Osteoblast (primary cell): ENCODE measurements around the gene EXOC1. TPM values are rescaled to one million over a fixed set of nuclear protein-coding genes. Genes with fewer than 3 reads are reported as not detected.

Experiments used
- DNase-seq: peaks from one replicate; pipeline ENCODE4 v3.0.0; 2011; ENCODE audit warnings: low spot score, mixed read lengths; ENCODE audit not compliant: insufficient read length; ENCODE audit errors: missing footprints
- H2AFZ ChIP-seq: 2 replicates; pipeline ENCODE4 v1.6.0; 2011; ENCODE audit warnings: mild to moderate bottlenecking, low read length
- H3K27ac ChIP-seq: 2 replicates; pipeline ENCODE4 v1.5.1; 2011; ENCODE audit warnings: mild to moderate bottlenecking, low read depth, low read length, moderate library complexity
- H3K27me3 ChIP-seq: 2 replicates; pipeline ENCODE4 v1.6.0; 2012; ENCODE audit warnings: mild to moderate bottlenecking, control low read depth, inconsistent platforms, low read length, moderate library complexity; ENCODE audit not compliant: insufficient read depth
- H3K36me3 ChIP-seq: 2 replicates; pipeline ENCODE4 v1.5.1; 2011; ENCODE audit warnings: mild to moderate bottlenecking, low read length, control low read depth, moderate library complexity; ENCODE audit not compliant: insufficient read depth
- H3K4me1 ChIP-seq: 2 replicates; pipeline ENCODE4 v1.5.1; 2011; ENCODE audit warnings: mild to moderate bottlenecking, low read length, control low read depth, moderate library complexity; ENCODE audit not compliant: insufficient read depth
- H3K4me2 ChIP-seq: 2 replicates; pipeline ENCODE4 v1.6.0; 2011; ENCODE audit warnings: mild to moderate bottlenecking, low read length; ENCODE audit not compliant: insufficient read depth
- H3K4me3 ChIP-seq: fragments of 200-600 bp; sonication (generic); 3 replicates; pipeline ENCODE4 v1.5.1; 2012; ENCODE audit warnings: mild to moderate bottlenecking, low read length, inconsistent platforms; ENCODE audit not compliant: insufficient read depth
- H3K79me2 ChIP-seq: 2 replicates; pipeline ENCODE4 v1.6.0; 2012; ENCODE audit warnings: mild to moderate bottlenecking, low read length, control low read depth, inconsistent platforms; ENCODE audit not compliant: insufficient read depth
- H3K9me3 ChIP-seq: 2 replicates; pipeline ENCODE4 v1.5.1; 2011; ENCODE audit warnings: low read depth, low read length, control low read depth
- H4K20me1 ChIP-seq: 2 replicates; pipeline ENCODE4 v1.6.0; 2012; ENCODE audit warnings: mild to moderate bottlenecking, low read length, control low read depth; ENCODE audit not compliant: insufficient read depth
- total RNA-seq: library from RNA; depleted of rRNA; stranded (reverse); fragments of >200 nt; gene quantifications from 2 replicates; pipeline ENCODE4 v1.2.3, GENCODE V29; 2012
- TF ChIP-seq, protein P1 (sequence below): IDR thresholded peaks from 2 replicates; pipeline ENCODE4 v1.5.1; 2011; ENCODE audit warnings: mild to moderate bottlenecking, low read depth, low read length, moderate library complexity; ENCODE audit errors: extremely low read depth

The EXOC1 gene
- total RNA-seq, 1 donor: 48.9 TPM

DNA sequence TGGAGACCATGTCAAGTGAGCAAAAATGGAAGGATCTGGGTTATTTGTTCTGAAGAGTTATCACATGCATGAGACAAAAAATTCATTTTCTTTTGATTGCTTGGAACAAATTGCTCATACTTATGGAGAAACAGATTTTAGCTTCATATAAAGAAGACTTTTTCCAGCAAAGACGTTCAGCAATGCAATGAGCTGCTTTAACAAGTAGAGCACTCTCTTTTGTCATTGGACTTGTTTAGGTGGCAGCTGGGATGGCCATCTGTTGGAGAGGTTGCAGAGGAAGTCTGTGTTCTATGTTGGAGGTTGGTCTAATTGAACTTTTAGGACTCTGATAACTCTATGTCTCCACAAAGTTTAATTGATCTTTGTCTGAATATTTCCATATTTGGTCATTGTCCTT lies 75.4 kb downstream of the EXOC1 start:
- H3K79me2 ChIP-seq: no peaks in the 10 kb centered on the region
- no peak overlapping the region for H3K4me2 ChIP-seq
- H4K20me1 ChIP-seq: no peaks in the 10 kb centered on the region
- no peak for DNase-seq
- no peak overlapping the region for H3K4me3 ChIP-seq
- no peaks in the 10 kb centered on the region for H3K9me3 ChIP-seq
- H2AFZ ChIP-seq: no peak overlapping the region
- TF ChIP-seq, protein P1, sequence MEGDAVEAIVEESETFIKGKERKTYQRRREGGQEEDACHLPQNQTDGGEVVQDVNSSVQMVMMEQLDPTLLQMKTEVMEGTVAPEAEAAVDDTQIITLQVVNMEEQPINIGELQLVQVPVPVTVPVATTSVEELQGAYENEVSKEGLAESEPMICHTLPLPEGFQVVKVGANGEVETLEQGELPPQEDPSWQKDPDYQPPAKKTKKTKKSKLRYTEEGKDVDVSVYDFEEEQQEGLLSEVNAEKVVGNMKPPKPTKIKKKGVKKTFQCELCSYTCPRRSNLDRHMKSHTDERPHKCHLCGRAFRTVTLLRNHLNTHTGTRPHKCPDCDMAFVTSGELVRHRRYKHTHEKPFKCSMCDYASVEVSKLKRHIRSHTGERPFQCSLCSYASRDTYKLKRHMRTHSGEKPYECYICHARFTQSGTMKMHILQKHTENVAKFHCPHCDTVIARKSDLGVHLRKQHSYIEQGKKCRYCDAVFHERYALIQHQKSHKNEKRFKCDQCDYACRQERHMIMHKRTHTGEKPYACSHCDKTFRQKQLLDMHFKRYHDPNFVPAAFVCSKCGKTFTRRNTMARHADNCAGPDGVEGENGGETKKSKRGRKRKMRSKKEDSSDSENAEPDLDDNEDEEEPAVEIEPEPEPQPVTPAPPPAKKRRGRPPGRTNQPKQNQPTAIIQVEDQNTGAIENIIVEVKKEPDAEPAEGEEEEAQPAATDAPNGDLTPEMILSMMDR: no peak
- H3K36me3 ChIP-seq: no peaks in the 10 kb centered on the region
- H3K4me1 ChIP-seq: no peaks in the 10 kb centered on the region
- no peak overlapping the region for H3K27ac ChIP-seq
- no peaks in the 10 kb centered on the region for H3K27me3 ChIP-seq

DNA sequence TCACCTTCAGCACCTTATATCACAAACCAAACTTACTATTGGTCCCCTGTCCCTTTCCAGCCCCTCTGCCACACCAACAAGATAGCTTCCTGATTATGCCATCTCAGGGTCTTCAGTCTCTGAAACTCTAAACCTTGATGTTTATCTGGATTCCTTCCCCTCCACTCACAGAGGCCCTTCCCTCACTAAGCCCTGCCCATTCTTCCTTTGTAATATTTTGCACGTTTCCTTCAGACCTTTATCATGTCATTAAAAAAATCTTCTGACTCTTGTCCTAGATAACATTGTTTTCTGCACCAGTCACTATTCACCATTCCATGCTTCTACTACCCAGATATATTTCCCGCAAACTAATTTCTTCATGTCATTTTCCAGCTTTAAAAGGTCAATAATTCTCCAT lies 77.6 kb downstream of the EXOC1 start:
- H3K27ac ChIP-seq: no peak overlapping the region
- no peaks in the 10 kb centered on the region for H3K36me3 ChIP-seq
- no peaks in the 10 kb centered on the region for H3K9me3 ChIP-seq
- H3K79me2 ChIP-seq: no peaks in the 10 kb centered on the region
- no peak overlapping the region for H2AFZ ChIP-seq
- no peaks in the 10 kb centered on the region for H3K27me3 ChIP-seq
- H3K4me3 ChIP-seq: no peak overlapping the region
- H3K4me1 ChIP-seq: no peaks in the 10 kb centered on the region
- TF ChIP-seq, protein P1: no peak
- no peak overlapping the region for H3K4me2 ChIP-seq
- DNase-seq: no peak
- no peaks in the 10 kb centered on the region for H4K20me1 ChIP-seq

DNA sequence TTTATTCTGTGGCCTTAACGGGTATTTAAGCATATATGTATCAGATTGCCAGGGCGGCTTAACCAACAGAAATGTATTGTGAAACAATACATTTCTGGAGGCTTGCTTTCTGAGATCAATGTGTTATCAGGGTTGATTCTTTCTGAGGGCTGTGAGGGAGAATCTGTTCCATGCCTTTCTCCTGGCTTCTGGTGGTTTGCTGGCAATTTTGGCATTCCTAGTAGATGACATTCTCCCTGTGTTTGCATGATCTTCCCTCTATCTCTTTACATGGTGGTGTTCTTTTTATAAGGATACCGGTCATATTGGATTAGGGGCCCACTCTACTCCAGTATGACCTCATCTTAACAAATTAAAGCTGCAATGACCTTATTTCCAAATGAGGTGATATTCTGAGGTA lies 78.4 kb downstream of the EXOC1 start:
- Histone ChIP-seq H2AFZ (no peak overlapping the region), H3K4me2 (no peak overlapping the region), H3K79me2 (no peaks in the 10 kb centered on the region), H3K4me3 (no peak overlapping the region), H3K9me3 (no peaks in the 10 kb centered on the region), H3K36me3 (no peaks in the 10 kb centered on the region), H3K27ac (no peak overlapping the region), H3K27me3 (no peaks in the 10 kb centered on the region), H4K20me1 (no peaks in the 10 kb centered on the region), H3K4me1 (no peaks in the 10 kb centered on the region)
- no peak for DNase-seq
- TF ChIP-seq, protein P1: no peak

DNA sequence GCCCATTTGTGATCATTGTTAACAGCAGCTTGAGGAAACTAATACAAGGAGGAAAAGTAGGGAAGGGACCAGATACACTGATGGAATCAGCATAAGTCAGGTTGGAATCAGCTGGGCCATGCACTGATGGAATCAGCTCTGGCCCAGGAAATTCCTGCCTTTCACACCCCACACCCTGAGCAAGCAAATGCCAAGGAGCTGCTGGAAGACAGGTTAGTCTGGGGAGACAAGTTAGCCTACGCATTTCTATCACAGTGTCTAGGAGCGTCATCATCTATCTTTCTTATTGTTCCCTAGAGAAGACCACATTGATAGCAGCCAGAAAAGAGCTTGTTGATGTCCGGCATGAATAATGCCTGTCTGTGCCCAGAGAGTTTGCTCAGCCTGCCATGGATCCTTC lies 79.1 kb downstream of the EXOC1 start:
- no peak overlapping the region for H3K4me3 ChIP-seq
- TF ChIP-seq, protein P1: no peak
- no peak overlapping the region for H3K4me2 ChIP-seq
- H3K4me1 ChIP-seq: no peaks in the 10 kb centered on the region
- H4K20me1 ChIP-seq: no peaks in the 10 kb centered on the region
- peaks cover 2% of the 10 kb centered on the region for H3K9me3 ChIP-seq
- H3K79me2 ChIP-seq: no peaks in the 10 kb centered on the region
- H2AFZ ChIP-seq: no peak overlapping the region
- H3K27me3 ChIP-seq: no peaks in the 10 kb centered on the region
- H3K36me3 ChIP-seq: no peaks in the 10 kb centered on the region
- no peak for DNase-seq
- no peak overlapping the region for H3K27ac ChIP-seq
